HepG2 (cell line): ENCODE measurements around the gene NR2F1. TPM values are rescaled to one million over a fixed set of nuclear protein-coding genes. Genes with fewer than 3 reads are reported as not detected.

Source experiments
- ATM ChIP-seq: fragments of 450-650 bp; IDR thresholded peaks from 2 replicates; pipeline ENCODE4 v1.7.1; 2017; ENCODE audit warnings: mild to moderate bottlenecking, borderline replicate concordance
- FOXO1 ChIP-seq: sonication (generic); formaldehyde crosslinking; IDR thresholded peaks from 2 replicates; pipeline ENCODE4 v1.4.0; 2020; ENCODE audit warnings: missing genetic modification reagents
- GABPB1 ChIP-seq: IDR thresholded peaks from 2 replicates; pipeline ENCODE4 v1.6.1; 2016; ENCODE audit warnings: mild to moderate bottlenecking, missing genetic modification reagents, moderate library complexity, missing compliant biosample characterization
- JDP2 ChIP-seq: sonication (generic); formaldehyde crosslinking; IDR thresholded peaks from 2 replicates; pipeline ENCODE4 v1.8.1; 2022; ENCODE audit warnings: missing genetic modification reagents, borderline replicate concordance
- KDM1A ChIP-seq: IDR thresholded peaks from 2 replicates; pipeline ENCODE4 v1.6.1; 2016; ENCODE audit warnings: missing compliant biosample characterization
- KLF13 ChIP-seq: sonication (generic); formaldehyde crosslinking; IDR thresholded peaks from 2 replicates; pipeline ENCODE4 v1.4.0; 2020; ENCODE audit warnings: mild to moderate bottlenecking, missing genetic modification reagents
- POLR2AphosphoS2 ChIP-seq: IDR thresholded peaks from 2 replicates; pipeline ENCODE4 v1.6.1; 2011; ENCODE audit warnings: low read depth, low read length, improper control_type of control experiment
- ZNF337 ChIP-seq: sonication (generic); formaldehyde crosslinking; IDR thresholded peaks from 2 replicates; pipeline ENCODE4 v1.5.1; 2020; ENCODE audit warnings: missing genetic modification reagents, low read depth, mild to moderate bottlenecking, borderline replicate concordance
- ZNF460 ChIP-seq: sonication (generic); formaldehyde crosslinking; IDR thresholded peaks from 2 replicates; pipeline ENCODE4 v1.5.1; 2020; ENCODE audit warnings: missing genetic modification reagents, mild to moderate bottlenecking, borderline replicate concordance
- ZNF569 ChIP-seq: sonication (generic); formaldehyde crosslinking; IDR thresholded peaks from 2 replicates; pipeline ENCODE4 v1.5.0; 2020; ENCODE audit warnings: mild to moderate bottlenecking, missing genetic modification reagents, moderate library complexity, borderline replicate concordance
- ZNF652 ChIP-seq: IDR thresholded peaks from 2 replicates; pipeline ENCODE4 v1.6.1; 2016; ENCODE audit warnings: low read depth, borderline replicate concordance
- ZNF788 ChIP-seq: sonication (generic); formaldehyde crosslinking; IDR thresholded peaks from 2 replicates; pipeline ENCODE4 v1.5.0; 2020; ENCODE audit warnings: mild to moderate bottlenecking, missing genetic modification reagents, borderline replicate concordance
- polyA plus RNA-seq, 8 experiments: library from polyadenylated mRNA; depleted of rRNA in 3 of 8; stranded (reverse) in 7 of 8; unstranded in 1 of 8; fragments of >200 nt; fragmentation: Illumina TruSeq in 4 of 8; extraction: Trizol in 4 of 8; gene quantifications; 2 replicates each; pipeline versions ENCODE4 v1.2.1 to v1.2.3, GENCODE V29; 2011 to 2016; ENCODE audit warnings: low read depth in 4 of 8, missing spikeins in 1 of 8, mixed read lengths in 1 of 8; ENCODE audit not compliant: insufficient read depth in 1 of 8
- total RNA-seq, 5 experiments: library from RNA; depleted of rRNA; stranded (reverse); fragments of >200 nt; fragmentation: Illumina TruSeq; extraction: Trizol; gene quantifications; 2 replicates each; pipeline ENCODE4 v1.2.3, GENCODE V29; 2016; ENCODE audit warnings: low read depth in 1 of 5
- TF ChIP-seq, protein P1 (sequence below): sonication (generic); formaldehyde crosslinking; IDR thresholded peaks from 2 replicates; pipeline ENCODE4 v1.4.0; 2020; ENCODE audit warnings: missing genetic modification reagents
- TF ChIP-seq, protein P2 (sequence below): sonication (generic); formaldehyde crosslinking; conservative IDR thresholded peaks from 2 replicates; pipeline ENCODE4 v1.8.0; 2022; ENCODE audit warnings: missing genetic modification reagents
- TF ChIP-seq, protein P3 (sequence below): sonication (generic); formaldehyde crosslinking; IDR thresholded peaks from 2 replicates; pipeline ENCODE4 v1.4.0; 2020; ENCODE audit warnings: missing genetic modification reagents
- TF ChIP-seq, protein P4 (sequence below): sonication (generic); formaldehyde crosslinking; IDR thresholded peaks from 2 replicates; pipeline ENCODE4 v1.5.0; 2020; ENCODE audit warnings: missing genetic modification reagents, mild to moderate bottlenecking, borderline replicate concordance
- TF ChIP-seq, protein P5 (sequence below): sonication (generic); formaldehyde crosslinking; IDR thresholded peaks from 2 replicates; pipeline ENCODE4 v1.9.0; 2022; ENCODE audit warnings: missing genetic modification reagents, mild to moderate bottlenecking, borderline replicate concordance
- TF ChIP-seq, protein P6 (sequence below): sonication (generic); formaldehyde crosslinking; IDR thresholded peaks from 2 replicates; pipeline ENCODE4 v1.8.1; 2023; ENCODE audit warnings: mild to moderate bottlenecking, missing genetic modification reagents, borderline replicate concordance

NR2F1 gene
- total and polyA plus RNA-seq, 2 of the 13 experiments (the other 11 are each of a cell fraction or from before 2014, with no cell fraction given), result 17.1 to 59.7 TPM

DNA sequence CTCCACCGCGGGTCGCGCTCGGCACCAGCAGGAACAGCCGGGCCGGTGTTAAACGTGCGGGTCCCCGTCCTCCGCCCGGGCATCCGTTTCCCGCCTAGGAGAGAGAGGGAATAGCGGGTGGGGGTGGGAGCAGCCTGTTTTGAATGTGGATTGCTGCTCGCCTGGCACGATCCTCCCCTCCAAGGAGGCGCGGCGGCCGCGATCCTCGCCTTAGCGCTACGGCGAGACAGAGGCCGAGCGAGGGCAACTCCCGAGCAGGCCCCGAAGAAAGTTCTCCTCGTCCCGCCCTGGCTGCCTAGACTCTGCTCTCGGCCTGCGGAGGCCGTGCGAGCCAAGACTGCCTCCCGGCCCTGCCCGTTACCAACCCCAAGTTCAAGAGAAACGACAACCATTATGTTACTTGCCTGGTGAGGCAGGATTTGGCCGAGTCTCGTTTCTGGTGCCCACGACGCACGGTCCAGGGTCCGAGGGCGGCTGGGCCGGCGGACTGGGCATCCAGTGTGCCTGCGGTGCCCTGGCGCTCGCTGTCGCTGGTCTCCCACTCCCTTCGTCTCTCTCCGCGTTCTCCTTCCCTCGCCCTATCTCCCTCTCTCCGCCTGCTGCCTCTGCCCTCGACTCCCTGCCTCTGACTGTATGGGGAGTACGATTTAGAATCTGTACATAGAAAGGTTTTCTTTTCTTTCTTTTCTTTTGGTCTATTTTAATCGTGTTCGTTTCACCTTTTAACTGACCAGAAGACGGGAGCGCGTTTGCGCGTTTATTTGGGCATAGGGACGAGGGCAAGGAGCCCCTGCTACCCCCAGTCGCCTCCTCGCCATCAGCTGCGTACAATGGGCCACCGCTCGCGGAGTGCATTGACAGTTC lies 2.7 kb upstream of the NR2F1 start (continued):
- TF ChIP-seq KDM1A (CRISPR knock-in tag), result no peak
- TF ChIP-seq KLF13 (CRISPR knock-in tag), result no peak
- no peak for TF ChIP-seq ATM
- TF ChIP-seq ZNF337 (CRISPR knock-in tag), result no peak
- no peak; the same call in 1 of the 2 replicates for TF ChIP-seq JDP2
- TF ChIP-seq ZNF460, result peak; percentile 38; the same call in 1 of the 2 replicates
- TF ChIP-seq, protein P1, sequence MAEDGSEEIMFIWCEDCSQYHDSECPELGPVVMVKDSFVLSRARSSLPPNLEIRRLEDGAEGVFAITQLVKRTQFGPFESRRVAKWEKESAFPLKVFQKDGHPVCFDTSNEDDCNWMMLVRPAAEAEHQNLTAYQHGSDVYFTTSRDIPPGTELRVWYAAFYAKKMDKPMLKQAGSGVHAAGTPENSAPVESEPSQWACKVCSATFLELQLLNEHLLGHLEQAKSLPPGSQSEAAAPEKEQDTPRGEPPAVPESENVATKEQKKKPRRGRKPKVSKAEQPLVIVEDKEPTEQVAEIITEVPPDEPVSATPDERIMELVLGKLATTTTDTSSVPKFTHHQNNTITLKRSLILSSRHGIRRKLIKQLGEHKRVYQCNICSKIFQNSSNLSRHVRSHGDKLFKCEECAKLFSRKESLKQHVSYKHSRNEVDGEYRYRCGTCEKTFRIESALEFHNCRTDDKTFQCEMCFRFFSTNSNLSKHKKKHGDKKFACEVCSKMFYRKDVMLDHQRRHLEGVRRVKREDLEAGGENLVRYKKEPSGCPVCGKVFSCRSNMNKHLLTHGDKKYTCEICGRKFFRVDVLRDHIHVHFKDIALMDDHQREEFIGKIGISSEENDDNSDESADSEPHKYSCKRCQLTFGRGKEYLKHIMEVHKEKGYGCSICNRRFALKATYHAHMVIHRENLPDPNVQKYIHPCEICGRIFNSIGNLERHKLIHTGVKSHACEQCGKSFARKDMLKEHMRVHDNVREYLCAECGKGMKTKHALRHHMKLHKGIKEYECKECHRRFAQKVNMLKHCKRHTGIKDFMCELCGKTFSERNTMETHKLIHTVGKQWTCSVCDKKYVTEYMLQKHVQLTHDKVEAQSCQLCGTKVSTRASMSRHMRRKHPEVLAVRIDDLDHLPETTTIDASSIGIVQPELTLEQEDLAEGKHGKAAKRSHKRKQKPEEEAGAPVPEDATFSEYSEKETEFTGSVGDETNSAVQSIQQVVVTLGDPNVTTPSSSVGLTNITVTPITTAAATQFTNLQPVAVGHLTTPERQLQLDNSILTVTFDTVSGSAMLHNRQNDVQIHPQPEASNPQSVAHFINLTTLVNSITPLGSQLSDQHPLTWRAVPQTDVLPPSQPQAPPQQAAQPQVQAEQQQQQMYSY (CRISPR knock-in tag), result no peak
- TF ChIP-seq, protein P2, sequence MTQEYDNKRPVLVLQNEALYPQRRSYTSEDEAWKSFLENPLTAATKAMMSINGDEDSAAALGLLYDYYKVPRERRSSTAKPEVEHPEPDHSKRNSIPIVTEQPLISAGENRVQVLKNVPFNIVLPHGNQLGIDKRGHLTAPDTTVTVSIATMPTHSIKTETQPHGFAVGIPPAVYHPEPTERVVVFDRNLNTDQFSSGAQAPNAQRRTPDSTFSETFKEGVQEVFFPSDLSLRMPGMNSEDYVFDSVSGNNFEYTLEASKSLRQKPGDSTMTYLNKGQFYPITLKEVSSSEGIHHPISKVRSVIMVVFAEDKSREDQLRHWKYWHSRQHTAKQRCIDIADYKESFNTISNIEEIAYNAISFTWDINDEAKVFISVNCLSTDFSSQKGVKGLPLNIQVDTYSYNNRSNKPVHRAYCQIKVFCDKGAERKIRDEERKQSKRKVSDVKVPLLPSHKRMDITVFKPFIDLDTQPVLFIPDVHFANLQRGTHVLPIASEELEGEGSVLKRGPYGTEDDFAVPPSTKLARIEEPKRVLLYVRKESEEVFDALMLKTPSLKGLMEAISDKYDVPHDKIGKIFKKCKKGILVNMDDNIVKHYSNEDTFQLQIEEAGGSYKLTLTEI (CRISPR knock-in tag), result no peak
- no peak for TF ChIP-seq POLR2AphosphoS2
- TF ChIP-seq ZNF788 (CRISPR knock-in tag), result 0 out of 2 replicates have a peak, but pooled peaks have one; percentile 30
- TF ChIP-seq, protein P3, sequence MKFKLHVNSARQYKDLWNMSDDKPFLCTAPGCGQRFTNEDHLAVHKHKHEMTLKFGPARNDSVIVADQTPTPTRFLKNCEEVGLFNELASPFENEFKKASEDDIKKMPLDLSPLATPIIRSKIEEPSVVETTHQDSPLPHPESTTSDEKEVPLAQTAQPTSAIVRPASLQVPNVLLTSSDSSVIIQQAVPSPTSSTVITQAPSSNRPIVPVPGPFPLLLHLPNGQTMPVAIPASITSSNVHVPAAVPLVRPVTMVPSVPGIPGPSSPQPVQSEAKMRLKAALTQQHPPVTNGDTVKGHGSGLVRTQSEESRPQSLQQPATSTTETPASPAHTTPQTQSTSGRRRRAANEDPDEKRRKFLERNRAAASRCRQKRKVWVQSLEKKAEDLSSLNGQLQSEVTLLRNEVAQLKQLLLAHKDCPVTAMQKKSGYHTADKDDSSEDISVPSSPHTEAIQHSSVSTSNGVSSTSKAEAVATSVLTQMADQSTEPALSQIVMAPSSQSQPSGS (CRISPR knock-in tag), result no peak
- TF ChIP-seq, protein P4, sequence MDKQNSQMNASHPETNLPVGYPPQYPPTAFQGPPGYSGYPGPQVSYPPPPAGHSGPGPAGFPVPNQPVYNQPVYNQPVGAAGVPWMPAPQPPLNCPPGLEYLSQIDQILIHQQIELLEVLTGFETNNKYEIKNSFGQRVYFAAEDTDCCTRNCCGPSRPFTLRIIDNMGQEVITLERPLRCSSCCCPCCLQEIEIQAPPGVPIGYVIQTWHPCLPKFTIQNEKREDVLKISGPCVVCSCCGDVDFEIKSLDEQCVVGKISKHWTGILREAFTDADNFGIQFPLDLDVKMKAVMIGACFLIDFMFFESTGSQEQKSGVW, result no peak
- TF ChIP-seq FOXO1 (CRISPR knock-in tag), result no peak
- TF ChIP-seq, protein P5, sequence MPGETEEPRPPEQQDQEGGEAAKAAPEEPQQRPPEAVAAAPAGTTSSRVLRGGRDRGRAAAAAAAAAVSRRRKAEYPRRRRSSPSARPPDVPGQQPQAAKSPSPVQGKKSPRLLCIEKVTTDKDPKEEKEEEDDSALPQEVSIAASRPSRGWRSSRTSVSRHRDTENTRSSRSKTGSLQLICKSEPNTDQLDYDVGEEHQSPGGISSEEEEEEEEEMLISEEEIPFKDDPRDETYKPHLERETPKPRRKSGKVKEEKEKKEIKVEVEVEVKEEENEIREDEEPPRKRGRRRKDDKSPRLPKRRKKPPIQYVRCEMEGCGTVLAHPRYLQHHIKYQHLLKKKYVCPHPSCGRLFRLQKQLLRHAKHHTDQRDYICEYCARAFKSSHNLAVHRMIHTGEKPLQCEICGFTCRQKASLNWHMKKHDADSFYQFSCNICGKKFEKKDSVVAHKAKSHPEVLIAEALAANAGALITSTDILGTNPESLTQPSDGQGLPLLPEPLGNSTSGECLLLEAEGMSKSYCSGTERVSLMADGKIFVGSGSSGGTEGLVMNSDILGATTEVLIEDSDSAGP (CRISPR knock-in tag), result 0 out of 2 replicates have a peak, but pooled peaks have one; percentile 43
- no peak for TF ChIP-seq ZNF569
- peak; percentile 56; the same call in 1 of the 2 replicates for TF ChIP-seq GABPB1 (CRISPR knock-in tag)
- TF ChIP-seq, protein P6, sequence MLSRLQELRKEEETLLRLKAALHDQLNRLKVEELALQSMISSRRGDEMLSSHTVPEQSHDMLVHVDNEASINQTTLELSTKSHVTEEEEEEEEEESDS (CRISPR knock-in tag), result no peak; the same call in 1 of the 2 replicates
- TF ChIP-seq ZNF652 (CRISPR knock-in tag), result no peak
